GM12878 (cell line): ENCODE data around the gene SLC26A11. TPM values are rescaled to one million over a fixed set of nuclear protein-coding genes. Genes with fewer than 3 reads are reported as not detected.

Experiments
- ATAC-seq: fragments of 200-7000 bp; cut with Tn5 transposase; 3 replicates; pipeline ENCODE4 v1.9.1; 2020; ENCODE audit warnings: mild to moderate bottlenecking, moderate library complexity
- BruUV-seq: library from RNA; stranded (reverse); fragments of 400-500 nt; replicated peaks from 2 replicates; lab custom pipeline; 2021; lab: Mats Ljungman, UMichigan
- CTCF ChIA-PET: fragments of 300-600 bp; sonication (Branson Sonifier 250); formaldehyde crosslinking; extraction: SDS; loops from one replicate; lab custom pipeline; 2021; ENCODE audit warnings: inconsistent platforms; lab: Yijun Ruan, JAX
- POLR2A ChIA-PET: fragments of 350-600 bp; formaldehyde crosslinking; extraction: SDS; loops from one replicate; lab custom pipeline; 2021; ENCODE audit warnings: inconsistent platforms; lab: Charles Lee
- RAD21 ChIA-PET: fragments of 300-600 bp; sonication (Branson Sonifier 250); formaldehyde crosslinking; loops from one replicate; lab custom pipeline; 2023; ENCODE audit warnings: antibody characterized with exemption; ENCODE audit not compliant: unreplicated experiment; lab: Charles Lee
- SMC1A ChIA-PET: fragments of 300-600 bp; sonication (Branson Sonifier 250); formaldehyde crosslinking; loops from one replicate; lab custom pipeline; 2023; ENCODE audit not compliant: unreplicated experiment, uncharacterized antibody; lab: Charles Lee
- DNase-seq: peaks from one replicate; pipeline ENCODE4 v3.0.0-alpha.2; 2011; ENCODE audit warnings: low read depth, low spot score
- FAIRE-seq: peaks from 3 replicates; lab custom pipeline; 2011; peaks lifted over from hg19 to GRCh38; lab: Jason Lieb, UNC
- H2AFZ ChIP-seq: 2 replicates; pipeline ENCODE4 v1.6.0; 2011; ENCODE audit warnings: low read depth, low read length, control low read depth; ENCODE audit not compliant: control insufficient read depth
- H3K27ac ChIP-seq: 2 replicates; pipeline ENCODE4 v1.5.1; 2011; ENCODE audit warnings: control low read depth; ENCODE audit not compliant: control insufficient read depth, insufficient read depth
- H3K27me3 ChIP-seq, 2 experiments: replicated peaks in 1 of 2; 2 replicates each; pipeline versions ENCODE4 v1.6.0 to v1.6.1; 2011; ENCODE audit warnings: low read length in 1 of 2; ENCODE audit not compliant: control insufficient read depth in 2 of 2, insufficient read depth in 2 of 2
- H3K36me3 ChIP-seq, 2 experiments: 2 replicates each; pipeline ENCODE4 v1.5.1; 2011; ENCODE audit warnings: low read length in 1 of 2; ENCODE audit not compliant: control insufficient read depth in 2 of 2, insufficient read depth in 2 of 2
- H3K4me1 ChIP-seq: 2 replicates; pipeline ENCODE4 v1.6.1; 2011; ENCODE audit warnings: mild to moderate bottlenecking, low read length, moderate library complexity, mixed read lengths; ENCODE audit not compliant: control insufficient read depth, insufficient read depth
- H3K4me2 ChIP-seq: 2 replicates; pipeline ENCODE4 v1.6.0; 2011; ENCODE audit warnings: control low read depth; ENCODE audit not compliant: control insufficient read depth, insufficient read depth
- H3K4me3 ChIP-seq: fragments of 200-600 bp; sonication (generic); 2 replicates; pipeline ENCODE4 v1.5.1; 2016
- H3K79me2 ChIP-seq: 2 replicates; pipeline ENCODE4 v1.6.0; 2011; ENCODE audit warnings: low read length; ENCODE audit not compliant: control insufficient read depth, insufficient read depth
- H3K9ac ChIP-seq: 2 replicates; pipeline ENCODE4 v1.8.0; 2011; ENCODE audit warnings: low read length, control low read depth, mixed read lengths; ENCODE audit not compliant: control insufficient read depth, insufficient read depth
- H3K9me3 ChIP-seq: replicated peaks from 3 replicates; pipeline ENCODE4 v1.5.1; 2011; ENCODE audit warnings: mild to moderate bottlenecking, low read length; ENCODE audit not compliant: control insufficient read depth, insufficient read depth
- H4K20me1 ChIP-seq: 2 replicates; pipeline ENCODE4 v1.6.0; 2011; ENCODE audit not compliant: control insufficient read depth, insufficient read depth
- DPF2 ChIP-seq: fragments of 450-650 bp; IDR thresholded peaks from 2 replicates; pipeline ENCODE4 v1.6.1; 2017; ENCODE audit warnings: mild to moderate bottlenecking
- JUND ChIP-seq: IDR thresholded peaks from 2 replicates; pipeline ENCODE4 v1.6.1; 2012; ENCODE audit warnings: low read depth, mild to moderate bottlenecking, low read length, improper control_type of control experiment, moderate library complexity
- MTA2 ChIP-seq: fragments of 450-650 bp; IDR thresholded peaks from 2 replicates; pipeline ENCODE4 v1.6.1; 2016; ENCODE audit warnings: low read depth, mild to moderate bottlenecking, moderate library complexity
- NBN ChIP-seq: fragments of 450-650 bp; IDR thresholded peaks from 2 replicates; pipeline ENCODE4 v1.6.1; 2016
- NFIC ChIP-seq: IDR thresholded peaks from 2 replicates; pipeline ENCODE4 v1.6.1; 2012; ENCODE audit warnings: low read depth, mild to moderate bottlenecking, inconsistent platforms, low read length, moderate library complexity
- PAX5 ChIP-seq: IDR thresholded peaks from 2 replicates; pipeline ENCODE4 v1.6.1; 2011; ENCODE audit warnings: low read depth, low read length, borderline replicate concordance
- POLR2AphosphoS5 ChIP-seq: IDR thresholded peaks from 2 replicates; pipeline ENCODE4 v1.6.1; 2011; ENCODE audit warnings: mild to moderate bottlenecking, low read length, inconsistent platforms
- SP1 ChIP-seq: IDR thresholded peaks from one replicate; pipeline ENCODE4 v1.6.1; 2011; ENCODE audit warnings: low read depth, low read length
- YY1 ChIP-seq: IDR thresholded peaks from 2 replicates; pipeline ENCODE4 v1.6.1; 2011; ENCODE audit warnings: low read depth, mild to moderate bottlenecking, low read length
- ZNF274 ChIP-seq: IDR thresholded peaks from one replicate; pipeline ENCODE4 v1.8.0; 2011; ENCODE audit not compliant: insufficient read length, insufficient read depth
- ZNF622 ChIP-seq: fragments of 450-650 bp; IDR thresholded peaks from 2 replicates; pipeline ENCODE4 v1.6.1; 2017; ENCODE audit warnings: mild to moderate bottlenecking, inconsistent platforms
- WGBS: methylation state at CpG from one replicate; pipeline ENCODE4 v1.1.6; 2016; ENCODE audit warnings: low lambda C conversion rate; ENCODE audit not compliant: insufficient replicate concordance, insufficient coverage; ENCODE audit errors: missing lambda C conversion rate; 5-methylcytosine and 5-hydroxymethylcytosine counted together
- in situ Hi-C: fragments of 300-500 bp; cut with MboI; formaldehyde crosslinking; loops from 9 replicates; pipeline ENCODE4 v1.14.3; 2018; ENCODE audit warnings: mixed read lengths
- intact Hi-C: fragments of 100-400 bp; cut with micrococcal nuclease; formaldehyde crosslinking; loops from one replicate; pipeline ENCODE4 v1.14.2; 2022; ENCODE audit not compliant: unreplicated experiment
- polyA plus RNA-seq, 11 experiments: library from polyadenylated mRNA; depleted of rRNA in 4 of 11; unstranded in 6 of 11; stranded (reverse) in 5 of 11; fragments of >200 nt; fragmentation: Nextera tagmentation in 4 of 11; fragmentation: Illumina TruSeq in 1 of 11; extraction: Ambion mirVana in 4 of 11; extraction: Trizol in 1 of 11; gene quantifications; 1 replicate in 1 of 11; 2 replicates in 10 of 11; pipeline versions ENCODE4 v1.2.1 to v1.2.3, GENCODE V29; 2011 to 2016; ENCODE audit warnings: inconsistent platforms in 2 of 11, missing spikeins in 2 of 11, low read depth in 1 of 11
- total RNA-seq, 4 experiments: library from RNA; depleted of rRNA in 3 of 4; stranded (reverse); fragments of >200 nt in 3 of 4; fragmentation: Illumina TruSeq in 1 of 4; extraction: Trizol in 1 of 4; gene quantifications; 2 replicates each; pipeline versions ENCODE4 v1.2.1 to v1.2.3, GENCODE V29; 2013 to 2021
- TF ChIP-seq, protein P1 (sequence below), 3 experiments: IDR thresholded peaks in 2 of 3; conservative IDR thresholded peaks in 1 of 3; 2 replicates each; pipeline ENCODE4 v1.5.1; 2011; ENCODE audit warnings: low read depth in 3 of 3, low read length in 3 of 3, mild to moderate bottlenecking in 3 of 3, control low read depth in 2 of 3, moderate library complexity in 2 of 3, inconsistent platforms in 1 of 3, mixed read lengths in 1 of 3; ENCODE audit not compliant: control insufficient read depth in 2 of 3, insufficient read depth in 1 of 3; ENCODE audit errors: extremely low read depth in 1 of 3
- TF ChIP-seq, protein P2 (sequence below): fragments of 450-650 bp; IDR thresholded peaks from 2 replicates; pipeline ENCODE4 v1.6.1; 2017; ENCODE audit warnings: mild to moderate bottlenecking, moderate library complexity
- TF ChIP-seq, protein P3 (sequence below): fragments of 450-650 bp; IDR thresholded peaks from 2 replicates; pipeline ENCODE4 v1.6.1; 2018; ENCODE audit warnings: mild to moderate bottlenecking, low read depth, moderate library complexity; ENCODE audit not compliant: partially characterized antibody

SLC26A11 gene
- total and polyA plus RNA-seq, 10 of the 15 experiments (the other 5 are each of a cell fraction or from before 2014, with no cell fraction given): 0.05 to 4.1 (median 1.2) TPM; not detected in 1

DNA sequence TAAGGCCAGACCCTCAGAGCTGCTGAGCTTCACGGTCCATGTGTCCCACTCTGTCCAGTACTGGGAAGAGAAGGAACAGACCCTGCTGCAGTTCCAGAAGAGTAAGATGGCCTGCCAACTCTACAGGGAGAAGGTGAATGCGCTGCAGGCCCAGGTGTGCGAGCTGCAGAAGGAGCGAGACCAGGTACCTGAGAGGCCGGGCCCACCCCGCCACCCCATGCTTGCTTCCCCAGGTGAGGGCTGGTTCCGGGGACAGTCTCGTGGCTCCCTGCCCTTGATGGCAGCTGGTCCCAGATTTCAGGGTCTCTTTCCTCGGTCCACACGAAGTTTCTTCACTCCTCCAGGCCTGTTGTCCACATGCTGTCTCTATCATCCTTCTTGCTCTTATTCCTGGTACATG lies 29.5 kb upstream of the SLC26A11 start (continued):
- TF ChIP-seq, protein P1, sequence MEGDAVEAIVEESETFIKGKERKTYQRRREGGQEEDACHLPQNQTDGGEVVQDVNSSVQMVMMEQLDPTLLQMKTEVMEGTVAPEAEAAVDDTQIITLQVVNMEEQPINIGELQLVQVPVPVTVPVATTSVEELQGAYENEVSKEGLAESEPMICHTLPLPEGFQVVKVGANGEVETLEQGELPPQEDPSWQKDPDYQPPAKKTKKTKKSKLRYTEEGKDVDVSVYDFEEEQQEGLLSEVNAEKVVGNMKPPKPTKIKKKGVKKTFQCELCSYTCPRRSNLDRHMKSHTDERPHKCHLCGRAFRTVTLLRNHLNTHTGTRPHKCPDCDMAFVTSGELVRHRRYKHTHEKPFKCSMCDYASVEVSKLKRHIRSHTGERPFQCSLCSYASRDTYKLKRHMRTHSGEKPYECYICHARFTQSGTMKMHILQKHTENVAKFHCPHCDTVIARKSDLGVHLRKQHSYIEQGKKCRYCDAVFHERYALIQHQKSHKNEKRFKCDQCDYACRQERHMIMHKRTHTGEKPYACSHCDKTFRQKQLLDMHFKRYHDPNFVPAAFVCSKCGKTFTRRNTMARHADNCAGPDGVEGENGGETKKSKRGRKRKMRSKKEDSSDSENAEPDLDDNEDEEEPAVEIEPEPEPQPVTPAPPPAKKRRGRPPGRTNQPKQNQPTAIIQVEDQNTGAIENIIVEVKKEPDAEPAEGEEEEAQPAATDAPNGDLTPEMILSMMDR (IDR thresholded peaks at IDR 0.05 in 2 of 3, conservative IDR thresholded peaks at IDR 0.05 in 1 of 3; ENCODE audit: control insufficient read depth in 2 of 3, extremely low read depth in 1 of 3, insufficient read depth in 1 of 3, low read depth in 3 of 3, low read length in 3 of 3): no peak

DNA sequence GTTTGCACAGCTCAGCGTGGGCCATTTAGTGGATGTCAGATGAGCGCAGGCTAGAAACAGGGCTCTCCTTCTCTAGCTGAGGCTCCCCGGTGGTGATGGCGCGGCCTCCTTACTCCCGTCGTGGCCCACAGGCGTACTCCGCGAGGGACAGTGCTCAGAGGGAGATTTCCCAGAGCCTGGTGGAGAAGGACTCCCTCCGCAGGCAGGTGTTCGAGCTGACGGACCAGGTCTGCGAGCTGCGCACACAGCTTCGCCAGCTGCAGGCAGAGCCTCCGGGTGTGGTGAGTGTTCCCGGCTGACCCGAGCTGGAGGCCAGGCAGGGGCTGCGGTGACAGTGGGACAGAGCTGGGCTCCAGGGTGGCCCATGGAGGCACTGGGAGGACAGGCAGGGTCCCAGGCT lies 29.0 kb upstream of the SLC26A11 start:
- no peaks in the 10 kb centered on the region for H3K36me3 ChIP-seq
- WGBS: 72% methylated on average over 20 of the region's 20 CpGs
- H3K4me2 ChIP-seq: no peak overlapping the region
- no peaks in the 10 kb centered on the region for H4K20me1 ChIP-seq
- FAIRE-seq (no peak), ATAC-seq (no peak), DNase-seq (no peak)
- intact Hi-C loops: loop anchor here (10.0 kb wide), 2 partner anchors 144 to 174 kb away; no protein-coding TSS in a partner anchor
- H3K27ac ChIP-seq: no peak overlapping the region
- ChIA-PET SMC1A (no interaction called here), RAD21 (interaction anchor here (0.6 kb wide), 1 partner anchor 43 kb away, joined by 3 read pairs; no protein-coding TSS in a partner anchor), POLR2A (no interaction called here), CTCF (no interaction called here)
- H3K27me3 ChIP-seq: no peaks in the 10 kb centered on the region
- BruUV-seq: no TSS peak
- no peak overlapping the region for H3K9ac ChIP-seq
- H2AFZ ChIP-seq: no peak overlapping the region
- peaks cover 2% of the 10 kb centered on the region; the same call in 1 of the 3 replicates for H3K9me3 ChIP-seq
- no peaks in the 10 kb centered on the region for H3K79me2 ChIP-seq
- no peaks in the 10 kb centered on the region for H3K4me1 ChIP-seq
- H3K4me3 ChIP-seq: no peak overlapping the region
- in situ Hi-C loops: no loop called here
- no peak for TF ChIP-seq NBN
- no peak for TF ChIP-seq DPF2
- no peak for TF ChIP-seq ZNF274
- TF ChIP-seq, protein P2, sequence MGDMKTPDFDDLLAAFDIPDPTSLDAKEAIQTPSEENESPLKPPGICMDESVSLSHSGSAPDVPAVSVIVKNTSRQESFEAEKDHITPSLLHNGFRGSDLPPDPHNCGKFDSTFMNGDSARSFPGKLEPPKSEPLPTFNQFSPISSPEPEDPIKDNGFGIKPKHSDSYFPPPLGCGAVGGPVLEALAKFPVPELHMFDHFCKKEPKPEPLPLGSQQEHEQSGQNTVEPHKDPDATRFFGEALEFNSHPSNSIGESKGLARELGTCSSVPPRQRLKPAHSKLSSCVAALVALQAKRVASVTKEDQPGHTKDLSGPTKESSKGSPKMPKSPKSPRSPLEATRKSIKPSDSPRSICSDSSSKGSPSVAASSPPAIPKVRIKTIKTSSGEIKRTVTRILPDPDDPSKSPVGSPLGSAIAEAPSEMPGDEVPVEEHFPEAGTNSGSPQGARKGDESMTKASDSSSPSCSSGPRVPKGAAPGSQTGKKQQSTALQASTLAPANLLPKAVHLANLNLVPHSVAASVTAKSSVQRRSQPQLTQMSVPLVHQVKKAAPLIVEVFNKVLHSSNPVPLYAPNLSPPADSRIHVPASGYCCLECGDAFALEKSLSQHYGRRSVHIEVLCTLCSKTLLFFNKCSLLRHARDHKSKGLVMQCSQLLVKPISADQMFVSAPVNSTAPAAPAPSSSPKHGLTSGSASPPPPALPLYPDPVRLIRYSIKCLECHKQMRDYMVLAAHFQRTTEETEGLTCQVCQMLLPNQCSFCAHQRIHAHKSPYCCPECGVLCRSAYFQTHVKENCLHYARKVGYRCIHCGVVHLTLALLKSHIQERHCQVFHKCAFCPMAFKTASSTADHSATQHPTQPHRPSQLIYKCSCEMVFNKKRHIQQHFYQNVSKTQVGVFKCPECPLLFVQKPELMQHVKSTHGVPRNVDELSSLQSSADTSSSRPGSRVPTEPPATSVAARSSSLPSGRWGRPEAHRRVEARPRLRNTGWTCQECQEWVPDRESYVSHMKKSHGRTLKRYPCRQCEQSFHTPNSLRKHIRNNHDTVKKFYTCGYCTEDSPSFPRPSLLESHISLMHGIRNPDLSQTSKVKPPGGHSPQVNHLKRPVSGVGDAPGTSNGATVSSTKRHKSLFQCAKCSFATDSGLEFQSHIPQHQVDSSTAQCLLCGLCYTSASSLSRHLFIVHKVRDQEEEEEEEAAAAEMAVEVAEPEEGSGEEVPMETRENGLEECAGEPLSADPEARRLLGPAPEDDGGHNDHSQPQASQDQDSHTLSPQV: no peak
- TF ChIP-seq JUND: no peak
- no peak for TF ChIP-seq POLR2AphosphoS5
- TF ChIP-seq ZNF622: no peak
- no peak for TF ChIP-seq MTA2
- no peak for TF ChIP-seq PAX5
- TF ChIP-seq SP1: no peak
- TF ChIP-seq YY1: no peak
- TF ChIP-seq, protein P3, sequence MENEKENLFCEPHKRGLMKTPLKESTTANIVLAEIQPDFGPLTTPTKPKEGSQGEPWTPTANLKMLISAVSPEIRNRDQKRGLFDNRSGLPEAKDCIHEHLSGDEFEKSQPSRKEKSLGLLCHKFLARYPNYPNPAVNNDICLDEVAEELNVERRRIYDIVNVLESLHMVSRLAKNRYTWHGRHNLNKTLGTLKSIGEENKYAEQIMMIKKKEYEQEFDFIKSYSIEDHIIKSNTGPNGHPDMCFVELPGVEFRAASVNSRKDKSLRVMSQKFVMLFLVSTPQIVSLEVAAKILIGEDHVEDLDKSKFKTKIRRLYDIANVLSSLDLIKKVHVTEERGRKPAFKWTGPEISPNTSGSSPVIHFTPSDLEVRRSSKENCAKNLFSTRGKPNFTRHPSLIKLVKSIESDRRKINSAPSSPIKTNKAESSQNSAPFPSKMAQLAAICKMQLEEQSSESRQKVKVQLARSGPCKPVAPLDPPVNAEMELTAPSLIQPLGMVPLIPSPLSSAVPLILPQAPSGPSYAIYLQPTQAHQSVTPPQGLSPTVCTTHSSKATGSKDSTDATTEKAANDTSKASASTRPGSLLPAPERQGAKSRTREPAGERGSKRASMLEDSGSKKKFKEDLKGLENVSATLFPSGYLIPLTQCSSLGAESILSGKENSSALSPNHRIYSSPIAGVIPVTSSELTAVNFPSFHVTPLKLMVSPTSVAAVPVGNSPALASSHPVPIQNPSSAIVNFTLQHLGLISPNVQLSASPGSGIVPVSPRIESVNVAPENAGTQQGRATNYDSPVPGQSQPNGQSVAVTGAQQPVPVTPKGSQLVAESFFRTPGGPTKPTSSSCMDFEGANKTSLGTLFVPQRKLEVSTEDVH: no peak
- no peak for TF ChIP-seq NFIC
